Measurements from ENCODE around the gene CD72. TPM values are rescaled to one million over a fixed set of nuclear protein-coding genes. Genes with fewer than 3 reads are reported as not detected.

Gene CD72
- total RNA-seq, 1 donor from 2014 or later, result 1.8 TPM

GRCh38 chr9:35604578-35605350 lies 13.4 kb downstream of the CD72 start, which contains the start of gene TESK1:
Gene TESK1, plus strand, starts transcription at chr9:35605262. Its CDS starts 358 bp downstream, at chr9:35605620.
- H3K27ac Mint-ChIP-seq (ENCODE audit: unreplicated experiment), result peak within 1 kb of the TSS; percentile 96

GRCh38 chr9:35603986-35604577 lies 14.1 kb downstream of the CD72 start:
- peak overlapping the region; percentile 70 for H3K9ac ChIP-seq (ENCODE audit: low read length)
- FAIRE-seq, result peak; percentile 73
- H3K36me3 ChIP-seq (ENCODE audit: insufficient read depth, low read length), result no peaks in the 10 kb centered on the region
- H3K9me3 Mint-ChIP-seq (ENCODE audit: unreplicated experiment), result no peaks in the 10 kb centered on the region
- H3K27ac Mint-ChIP-seq (ENCODE audit: unreplicated experiment), result peak overlapping the region; percentile 96
- peak overlapping the region; percentile 96 for H3K4me3 Mint-ChIP-seq (ENCODE audit: unreplicated experiment)
- peaks cover 25% of the 10 kb centered on the region for H3K4me1 ChIP-seq (ENCODE audit: insufficient read depth, low read length)
- H3K27me3 ChIP-seq (ENCODE audit: insufficient read depth, low read length), result no peaks in the 10 kb centered on the region
- no peak for TF ChIP-seq EZH2 (IDR thresholded peaks at IDR 0.05; ENCODE audit: insufficient read depth, low read length)
- TF ChIP-seq, protein P1, sequence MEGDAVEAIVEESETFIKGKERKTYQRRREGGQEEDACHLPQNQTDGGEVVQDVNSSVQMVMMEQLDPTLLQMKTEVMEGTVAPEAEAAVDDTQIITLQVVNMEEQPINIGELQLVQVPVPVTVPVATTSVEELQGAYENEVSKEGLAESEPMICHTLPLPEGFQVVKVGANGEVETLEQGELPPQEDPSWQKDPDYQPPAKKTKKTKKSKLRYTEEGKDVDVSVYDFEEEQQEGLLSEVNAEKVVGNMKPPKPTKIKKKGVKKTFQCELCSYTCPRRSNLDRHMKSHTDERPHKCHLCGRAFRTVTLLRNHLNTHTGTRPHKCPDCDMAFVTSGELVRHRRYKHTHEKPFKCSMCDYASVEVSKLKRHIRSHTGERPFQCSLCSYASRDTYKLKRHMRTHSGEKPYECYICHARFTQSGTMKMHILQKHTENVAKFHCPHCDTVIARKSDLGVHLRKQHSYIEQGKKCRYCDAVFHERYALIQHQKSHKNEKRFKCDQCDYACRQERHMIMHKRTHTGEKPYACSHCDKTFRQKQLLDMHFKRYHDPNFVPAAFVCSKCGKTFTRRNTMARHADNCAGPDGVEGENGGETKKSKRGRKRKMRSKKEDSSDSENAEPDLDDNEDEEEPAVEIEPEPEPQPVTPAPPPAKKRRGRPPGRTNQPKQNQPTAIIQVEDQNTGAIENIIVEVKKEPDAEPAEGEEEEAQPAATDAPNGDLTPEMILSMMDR (IDR thresholded peaks at IDR 0.05; ENCODE audit: insufficient read depth, low read depth, low read length), result peak; percentile 88
- peaks cover 17% of the 10 kb centered on the region for H4K20me1 ChIP-seq (ENCODE audit: insufficient read depth, low read length)
- H3K27ac ChIP-seq (ENCODE audit: low read depth, low read length), result peak overlapping the region; percentile 61
- H3K4me3 ChIP-seq (ENCODE audit: insufficient read depth, low read depth, low read length), result peak overlapping the region; percentile 60
- H3K79me2 ChIP-seq (ENCODE audit: insufficient read depth, low read length), result peaks cover 16% of the 10 kb centered on the region
- H3K4me1 Mint-ChIP-seq (ENCODE audit: low read depth, unreplicated experiment), result peaks cover 13% of the 10 kb centered on the region
- H3K36me3 Mint-ChIP-seq (ENCODE audit: low read depth, unreplicated experiment), result peaks cover 11% of the 10 kb centered on the region
- DNase-seq (ENCODE audit: low read depth), result peak; percentile 97
- H2AFZ ChIP-seq (ENCODE audit: low read depth, low read length), result peak overlapping the region; percentile 91
- H3K9me3 ChIP-seq (ENCODE audit: insufficient read depth, low read depth, low read length), result no peaks in the 10 kb centered on the region
- peak overlapping the region; percentile 93 for H3K4me2 ChIP-seq (ENCODE audit: low read length)
- H3K27me3 Mint-ChIP-seq (ENCODE audit: low read depth, unreplicated experiment), result no peaks in the 10 kb centered on the region

More at GRCh38 chr9:35604578-35605350, 13.4 kb downstream of the CD72 start, which contains the start of gene TESK1:
- Histone ChIP-seq H3K36me3 (ENCODE audit: insufficient read depth, low read length) (no peaks in the 10 kb centered on the region), H3K4me3 (ENCODE audit: insufficient read depth, low read depth, low read length) (peak within 1 kb of the TSS; percentile 67), H4K20me1 (ENCODE audit: insufficient read depth, low read length) (peaks cover 17% of the 10 kb centered on the region), H3K27me3 (ENCODE audit: insufficient read depth, low read length) (no peaks in the 10 kb centered on the region), H3K4me1 (ENCODE audit: insufficient read depth, low read length) (peaks cover 25% of the 10 kb centered on the region), H3K9me3 (ENCODE audit: insufficient read depth, low read depth, low read length) (no peaks in the 10 kb centered on the region), H3K27ac (ENCODE audit: low read depth, low read length) (peak within 1 kb of the TSS; percentile 61), H3K4me2 (ENCODE audit: low read length) (peak within 1 kb of the TSS; percentile 93), H2AFZ (ENCODE audit: low read depth, low read length) (peak within 1 kb of the TSS; percentile 86), H3K9ac (ENCODE audit: low read length) (peak within 1 kb of the TSS; percentile 81), H3K79me2 (ENCODE audit: insufficient read depth, low read length) (peaks cover 16% of the 10 kb centered on the region)
- peak; percentile 19 for DNase-seq (ENCODE audit: low read depth)
- Mint-ChIP-seq H3K27me3 (ENCODE audit: low read depth, unreplicated experiment) (no peaks in the 10 kb centered on the region), H3K4me3 (ENCODE audit: unreplicated experiment) (peak within 1 kb of the TSS; percentile 96), H3K36me3 (ENCODE audit: low read depth, unreplicated experiment) (peaks cover 12% of the 10 kb centered on the region), H3K9me3 (ENCODE audit: unreplicated experiment) (no peaks in the 10 kb centered on the region), H3K4me1 (ENCODE audit: low read depth, unreplicated experiment) (peaks cover 13% of the 10 kb centered on the region)
- TF ChIP-seq EZH2 (IDR thresholded peaks at IDR 0.05; ENCODE audit: insufficient read depth, low read length), result no peak
- TF ChIP-seq, protein P1 (IDR thresholded peaks at IDR 0.05; ENCODE audit: insufficient read depth, low read depth, low read length), result no peak
- FAIRE-seq, result no peak

All from astrocyte (in vitro differentiated cells and primary cell).